Fibroblast of lung (primary cell): ENCODE measurements around the gene GSG1L. TPM values are rescaled to one million over a fixed set of nuclear protein-coding genes. Genes with fewer than 3 reads are reported as not detected.

ENCODE experiments used
- DNase-seq, 2 donors: peaks; one replicate each; pipeline versions ENCODE4 v3.0.0 to v3.0.0-alpha.2; 2010; ENCODE audit warnings: low read depth in 2 of 2
- H2AFZ ChIP-seq: 2 replicates; pipeline ENCODE4 v1.5.1; 2012; ENCODE audit warnings: low read length, control low read depth, inconsistent platforms
- H3K27ac ChIP-seq: 2 replicates; pipeline ENCODE4 v1.5.1; 2011; ENCODE audit warnings: low read length, control low read depth; ENCODE audit not compliant: insufficient read depth
- H3K27me3 ChIP-seq: 2 replicates; pipeline ENCODE4 v1.5.1; 2011; ENCODE audit warnings: mild to moderate bottlenecking, low read length; ENCODE audit not compliant: control insufficient read depth, insufficient read depth
- H3K36me3 ChIP-seq: 2 replicates; pipeline ENCODE4 v1.5.1; 2011; ENCODE audit warnings: low read length; ENCODE audit not compliant: control insufficient read depth, insufficient read depth
- H3K4me1 ChIP-seq: 2 replicates; pipeline ENCODE4 v1.5.1; 2011; ENCODE audit warnings: low read length; ENCODE audit not compliant: control insufficient read depth, insufficient read depth; ENCODE audit errors: extremely low read depth
- H3K4me2 ChIP-seq: 2 replicates; pipeline ENCODE4 v1.5.1; 2011; ENCODE audit warnings: low read length, control low read depth; ENCODE audit not compliant: insufficient read depth; ENCODE audit errors: extremely low read depth
- H3K4me3 ChIP-seq, 4 experiments: fragments of 200-600 bp in 1 of 4; sonication (generic) in 1 of 4; replicated peaks in 1 of 4; 2 replicates each; pipeline ENCODE4 v1.5.1; 2011 to 2016; ENCODE audit warnings: low read length in 4 of 4, low read depth in 3 of 4, mild to moderate bottlenecking in 3 of 4, control low read depth in 2 of 4, inconsistent platforms in 1 of 4, mixed read lengths in 1 of 4; ENCODE audit not compliant: insufficient read depth in 1 of 4; ENCODE audit errors: control extremely low read depth in 1 of 4
- H3K79me2 ChIP-seq: 2 replicates; pipeline ENCODE4 v1.5.1; 2012; ENCODE audit warnings: mild to moderate bottlenecking, low read length, inconsistent platforms; ENCODE audit not compliant: control insufficient read depth, insufficient read depth
- H3K9ac ChIP-seq: 2 replicates; pipeline ENCODE4 v1.5.1; 2011; ENCODE audit warnings: mild to moderate bottlenecking, low read length, control low read depth; ENCODE audit not compliant: insufficient read depth
- H3K9me3 ChIP-seq: 2 replicates; pipeline ENCODE4 v1.5.1; 2012; ENCODE audit warnings: low read depth, low read length; ENCODE audit not compliant: control insufficient read depth, insufficient read depth
- H4K20me1 ChIP-seq: 2 replicates; pipeline ENCODE4 v1.5.1; 2011; ENCODE audit warnings: low read length; ENCODE audit not compliant: control insufficient read depth, insufficient read depth; ENCODE audit errors: extremely low read depth
- CTCF ChIP-seq, 2 donors: IDR thresholded peaks in 1 of 2; conservative IDR thresholded peaks in 1 of 2; 1 replicate in 1 of 2; 2 replicates in 1 of 2; pipeline ENCODE4 v1.5.1; 2011 to 2012; ENCODE audit warnings: low read length in 2 of 2, control low read depth in 1 of 2, inconsistent platforms in 1 of 2, low read depth in 1 of 2, mild to moderate bottlenecking in 1 of 2
- EZH2 ChIP-seq: IDR thresholded peaks from 2 replicates; pipeline ENCODE4 v1.5.1; 2012; ENCODE audit warnings: low read length, control low read depth, mild to moderate bottlenecking; ENCODE audit errors: missing control alignments
- polyA plus RNA-seq, 2 donors: library from polyadenylated mRNA; depleted of rRNA in 1 of 2; stranded (reverse) in 1 of 2; unstranded in 1 of 2; fragments of >200 nt; gene quantifications; 2 replicates each; pipeline ENCODE4 v1.2.1, GENCODE V29; 2011 to 2012; ENCODE audit warnings: missing spikeins in 1 of 2
- total RNA-seq: library from RNA; depleted of rRNA; stranded (reverse); fragments of >200 nt; gene quantifications from 2 replicates; pipeline ENCODE4 v1.2.1, GENCODE V29; 2014

The GSG1L gene
- total and polyA plus RNA-seq, 2 donors (not counting 1 experiment from before 2014, with no cell fraction given): not detected

GRCh38 chr16:28092721-28093384, 29.3 kb upstream of the GSG1L start:
- Histone ChIP-seq H3K9ac (no peak overlapping the region), H3K9me3 (no peaks in the 10 kb centered on the region), H3K4me1 (no peaks in the 10 kb centered on the region), H3K27me3 (no peaks in the 10 kb centered on the region), H3K4me2 (no peak overlapping the region), H3K4me3 (no peak overlapping the region), H3K27ac (no peak overlapping the region), H4K20me1 (no peaks in the 10 kb centered on the region), H2AFZ (no peak overlapping the region), H3K36me3 (peaks cover 3% of the 10 kb centered on the region), H3K79me2 (no peaks in the 10 kb centered on the region)
- no peak for DNase-seq
- no peak for TF ChIP-seq CTCF (conservative IDR thresholded peaks at IDR 0.05 in 1 of 2, IDR thresholded peaks at IDR 0.05 in 1 of 2; ENCODE audit: low read depth in 1 of 2, low read length in 2 of 2)
- no peak for TF ChIP-seq EZH2

- no peak for DNase-seq
- no peaks in the 10 kb centered on the region for H3K4me1 ChIP-seq
- no peak overlapping the region for H3K9ac ChIP-seq
- H3K27ac ChIP-seq: no peak overlapping the region
- no peaks in the 10 kb centered on the region for H4K20me1 ChIP-seq
- no peaks in the 10 kb centered on the region for H3K36me3 ChIP-seq
- no peaks in the 10 kb centered on the region for H3K27me3 ChIP-seq
- H3K79me2 ChIP-seq: no peaks in the 10 kb centered on the region
- no peak overlapping the region for H3K4me2 ChIP-seq
- no peak for TF ChIP-seq EZH2
- no peak for TF ChIP-seq CTCF (conservative IDR thresholded peaks at IDR 0.05 in 1 of 2, IDR thresholded peaks at IDR 0.05 in 1 of 2; ENCODE audit: low read depth in 1 of 2, low read length in 2 of 2)
- H3K9me3 ChIP-seq: no peaks in the 10 kb centered on the region
- H2AFZ ChIP-seq: no peak overlapping the region
- no peak overlapping the region for H3K4me3 ChIP-seq
Observed at GRCh38 chr16:28091656-28092055, 28.1 kb upstream of the GSG1L start.

GRCh38 chr16:28090646-28091377, 27.3 kb upstream of the GSG1L start:
- H3K9ac ChIP-seq: no peak overlapping the region
- H3K27me3 ChIP-seq: no peaks in the 10 kb centered on the region

More at GRCh38 chr16:28090646-28091377, 27.3 kb upstream of the GSG1L start:
- TF ChIP-seq EZH2 (no peak), CTCF (conservative IDR thresholded peaks at IDR 0.05 in 1 of 2, IDR thresholded peaks at IDR 0.05 in 1 of 2; ENCODE audit: low read depth in 1 of 2, low read length in 2 of 2) (peak in 1 of 2 donors; percentile 19)
- Histone ChIP-seq H3K36me3 (no peaks in the 10 kb centered on the region), H3K4me1 (no peaks in the 10 kb centered on the region), H3K4me2 (no peak overlapping the region), H4K20me1 (no peaks in the 10 kb centered on the region), H3K9me3 (no peaks in the 10 kb centered on the region), H3K4me3 (no peak overlapping the region), H2AFZ (no peak overlapping the region), H3K79me2 (no peaks in the 10 kb centered on the region), H3K27ac (no peak overlapping the region)
- peak; percentile 9 to 70 for DNase-seq
